ENCODE data around the gene C9orf78.

The C9orf78 gene

DNA sequence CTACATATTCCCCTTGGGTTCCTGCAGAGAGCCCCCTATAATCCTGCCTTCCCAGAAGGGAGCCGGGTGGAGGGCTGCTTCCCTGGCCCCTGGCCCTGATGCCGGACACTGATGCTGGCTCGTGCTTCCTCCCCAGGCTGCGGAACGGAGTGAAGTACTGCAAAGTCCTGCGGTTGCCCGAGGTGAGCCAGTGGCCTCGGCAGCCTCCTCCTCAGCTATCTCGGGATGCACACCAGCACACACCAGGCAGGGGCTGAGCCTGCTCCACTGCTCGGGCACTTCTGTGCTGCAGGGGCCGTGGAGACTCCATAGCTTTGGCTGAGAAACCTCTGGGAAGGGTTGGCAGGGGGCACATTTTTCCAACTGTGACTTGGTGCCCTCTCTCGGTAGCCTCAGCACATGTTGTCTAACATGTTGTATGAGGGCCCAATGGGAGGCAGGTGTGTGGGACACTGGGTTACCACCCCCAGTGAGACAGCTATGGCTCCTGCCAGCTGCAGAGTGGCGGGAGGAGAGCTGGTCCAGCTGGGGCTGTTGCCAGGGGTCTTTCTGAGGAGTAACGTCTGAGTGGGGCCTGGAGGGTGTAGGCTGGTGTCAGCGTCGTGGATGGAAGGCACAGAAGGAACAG is 38.6 kb upstream of the C9orf78 start:
- TF ChIP-seq, protein P1, sequence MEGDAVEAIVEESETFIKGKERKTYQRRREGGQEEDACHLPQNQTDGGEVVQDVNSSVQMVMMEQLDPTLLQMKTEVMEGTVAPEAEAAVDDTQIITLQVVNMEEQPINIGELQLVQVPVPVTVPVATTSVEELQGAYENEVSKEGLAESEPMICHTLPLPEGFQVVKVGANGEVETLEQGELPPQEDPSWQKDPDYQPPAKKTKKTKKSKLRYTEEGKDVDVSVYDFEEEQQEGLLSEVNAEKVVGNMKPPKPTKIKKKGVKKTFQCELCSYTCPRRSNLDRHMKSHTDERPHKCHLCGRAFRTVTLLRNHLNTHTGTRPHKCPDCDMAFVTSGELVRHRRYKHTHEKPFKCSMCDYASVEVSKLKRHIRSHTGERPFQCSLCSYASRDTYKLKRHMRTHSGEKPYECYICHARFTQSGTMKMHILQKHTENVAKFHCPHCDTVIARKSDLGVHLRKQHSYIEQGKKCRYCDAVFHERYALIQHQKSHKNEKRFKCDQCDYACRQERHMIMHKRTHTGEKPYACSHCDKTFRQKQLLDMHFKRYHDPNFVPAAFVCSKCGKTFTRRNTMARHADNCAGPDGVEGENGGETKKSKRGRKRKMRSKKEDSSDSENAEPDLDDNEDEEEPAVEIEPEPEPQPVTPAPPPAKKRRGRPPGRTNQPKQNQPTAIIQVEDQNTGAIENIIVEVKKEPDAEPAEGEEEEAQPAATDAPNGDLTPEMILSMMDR (IDR thresholded peaks at IDR 0.05; ENCODE audit: low read length, missing control alignments) = no peak
- no peak overlapping the region for H3K4me3 ChIP-seq (replicated peaks; ENCODE audit: low read depth, low read length)
- DNase-seq (ENCODE audit: low read depth) = no peak

DNA sequence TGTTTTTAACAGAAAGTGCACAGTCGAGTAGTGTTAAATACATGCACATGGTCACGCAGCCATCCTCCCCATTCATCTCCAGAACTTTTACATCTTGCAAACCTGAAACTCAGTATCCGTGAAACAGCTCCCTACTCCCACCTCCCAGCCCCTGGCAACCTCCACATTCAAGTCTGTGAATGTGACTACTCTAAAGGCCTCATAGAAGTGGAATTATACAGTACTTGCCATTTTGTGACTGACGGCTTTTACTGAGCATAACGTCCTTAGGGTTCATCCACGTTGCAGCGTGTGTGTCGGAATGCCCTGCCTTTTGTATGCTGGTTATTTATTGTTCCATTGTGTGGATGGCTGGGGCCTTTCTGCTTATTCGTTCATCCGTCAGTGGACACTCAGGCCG is 36.0 kb upstream of the C9orf78 start:
- no peak overlapping the region for H3K4me3 ChIP-seq (replicated peaks; ENCODE audit: low read depth, low read length)
- TF ChIP-seq, protein P1 (IDR thresholded peaks at IDR 0.05; ENCODE audit: low read length, missing control alignments) = no peak
- no peak for DNase-seq (ENCODE audit: low read depth)

GRCh38 chr9:129869585-129870501 is 34.8 kb upstream of the C9orf78 start:
- TF ChIP-seq, protein P1 (IDR thresholded peaks at IDR 0.05; ENCODE audit: low read length, missing control alignments) = no peak
- H3K4me3 ChIP-seq (replicated peaks; ENCODE audit: low read depth, low read length) = no peak overlapping the region
- DNase-seq (ENCODE audit: low read depth) = no peak

DNA sequence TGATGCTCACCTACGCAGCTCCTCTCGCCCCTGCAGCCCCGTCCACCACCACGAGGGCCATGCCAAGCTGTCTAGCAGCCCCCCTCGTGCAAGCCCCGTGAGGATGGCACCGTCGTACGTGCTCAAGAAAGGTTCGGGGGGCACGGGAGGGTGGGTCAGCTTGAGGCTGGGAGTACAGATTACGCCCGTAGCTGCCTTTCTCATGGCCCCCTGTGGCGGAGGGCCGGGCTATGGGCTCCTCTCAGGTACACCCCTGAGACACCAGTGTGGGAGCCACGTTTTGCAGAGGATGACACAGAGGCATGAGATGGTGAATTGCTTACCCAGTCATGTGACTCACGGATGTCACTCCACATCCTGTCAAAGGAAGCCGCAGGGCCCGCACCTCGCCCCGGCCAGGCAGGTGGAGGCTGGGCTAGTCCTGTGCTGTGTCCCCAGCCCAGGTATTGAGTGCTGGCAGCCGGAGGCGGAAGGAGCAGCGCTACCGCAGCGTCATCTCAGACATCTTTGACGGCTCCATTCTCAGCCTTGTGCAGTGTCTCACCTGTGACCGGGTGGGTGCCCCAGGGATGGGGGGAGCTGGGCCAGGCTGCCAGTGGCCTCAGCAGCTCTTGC is 33.9 kb upstream of the C9orf78 start:
- TF ChIP-seq, protein P1 (IDR thresholded peaks at IDR 0.05; ENCODE audit: low read length, missing control alignments) = no peak
- DNase-seq (ENCODE audit: low read depth) = no peak
- no peak overlapping the region for H3K4me3 ChIP-seq (replicated peaks; ENCODE audit: low read depth, low read length)

DNA sequence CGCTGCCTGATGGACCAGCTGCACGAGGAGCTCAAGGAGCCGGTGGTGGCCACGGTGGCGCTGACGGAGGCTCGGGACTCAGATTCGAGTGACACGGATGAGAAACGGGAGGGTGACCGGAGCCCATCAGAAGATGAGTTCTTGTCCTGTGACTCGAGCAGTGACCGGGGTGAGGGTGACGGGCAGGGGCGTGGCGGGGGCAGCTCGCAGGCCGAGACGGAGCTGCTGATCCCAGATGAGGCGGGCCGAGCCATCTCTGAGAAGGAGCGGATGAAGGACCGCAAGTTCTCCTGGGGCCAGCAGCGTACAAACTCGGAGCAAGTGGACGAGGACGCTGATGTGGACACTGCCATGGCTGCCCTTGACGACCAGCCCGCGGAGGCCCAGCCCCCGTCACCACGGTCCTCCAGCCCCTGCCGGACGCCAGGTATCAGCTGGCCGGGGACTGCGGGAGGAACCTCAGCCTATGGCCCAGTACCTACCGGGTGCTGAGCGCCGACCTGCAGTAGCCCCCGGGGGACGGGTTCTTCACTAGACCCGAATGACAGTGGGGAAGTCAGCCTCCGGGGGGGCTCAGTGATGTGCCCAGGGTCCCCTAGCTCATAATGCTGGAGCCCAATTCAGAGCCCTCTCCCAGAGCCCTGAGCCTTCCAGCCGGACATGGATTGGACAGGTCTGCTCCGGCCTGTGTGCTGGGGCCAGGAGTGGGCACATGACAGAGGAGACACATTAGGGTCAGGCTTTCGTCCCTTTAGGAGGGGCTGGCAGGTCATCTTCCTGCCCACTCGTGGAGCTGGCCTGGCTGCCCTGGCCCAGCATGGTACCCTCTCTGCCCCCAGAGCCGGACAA is 33.2 kb upstream of the C9orf78 start:
- DNase-seq (ENCODE audit: low read depth) = no peak
- no peak overlapping the region for H3K4me3 ChIP-seq (replicated peaks; ENCODE audit: low read depth, low read length)
- TF ChIP-seq, protein P1 (IDR thresholded peaks at IDR 0.05; ENCODE audit: low read length, missing control alignments) = no peak

All from fibroblast of pulmonary artery (primary cell).